ENCODE results near the gene MEIG1. TPM values are rescaled to one million over a fixed set of nuclear protein-coding genes. Genes with fewer than 3 reads are reported as not detected.
"Not testable (repeated sequence)": the region's sequence is repeated elsewhere in the genome, so short reads cannot be mapped to it uniquely, and the experiment has no call there.

Gene MEIG1
- polyA plus RNA-seq, 1 donor from 2014 or later, result 2.0 TPM

DNA sequence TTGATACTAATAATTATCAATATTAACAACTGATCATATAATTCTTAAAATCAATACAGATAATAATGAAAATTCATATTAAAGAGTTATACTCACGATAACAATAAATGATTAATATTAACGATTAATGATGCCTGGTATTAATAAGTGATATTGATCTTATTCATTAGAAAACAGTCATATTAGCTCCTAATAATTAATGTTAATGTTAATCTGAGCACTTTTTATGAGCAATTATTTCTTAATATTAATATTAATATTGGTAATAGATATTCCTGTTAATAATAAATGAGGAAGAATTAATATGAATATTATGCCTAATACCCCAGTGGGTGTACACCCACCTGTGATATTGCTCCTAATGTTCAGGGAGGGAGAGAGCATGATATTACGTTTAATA lies 23.6 kb downstream of the MEIG1 start:
- no peaks in the 10 kb centered on the region for H3K36me3 ChIP-seq (ENCODE audit: insufficient read depth, low read length)
- H3K4me3 ChIP-seq (ENCODE audit: low read length), result no peak overlapping the region
- no peaks in the 10 kb centered on the region for H3K79me2 ChIP-seq (replicated peaks; ENCODE audit: insufficient read depth, low read length)
- no peaks in the 10 kb centered on the region for H4K20me1 ChIP-seq (ENCODE audit: insufficient read depth)
- no peak overlapping the region for H2AFZ ChIP-seq (ENCODE audit: low read depth, low read length)
- H3K9me2 ChIP-seq (ENCODE audit: insufficient read depth, low read length), result no peaks in the 10 kb centered on the region
- H3F3A ChIP-seq (ENCODE audit: insufficient read depth, low read length, poor library complexity, severe bottlenecking), result no peaks in the 10 kb centered on the region
- no peaks in the 10 kb centered on the region for H3K27me3 ChIP-seq (ENCODE audit: insufficient read depth, low read depth, low read length)
- no peak overlapping the region for H3K27ac ChIP-seq (ENCODE audit: low read length)
- TF ChIP-seq MXI1 (conservative IDR thresholded peaks at IDR 0.05; ENCODE audit: poor library complexity, severe bottlenecking) (no peak), SMC3 (conservative IDR thresholded peaks at IDR 0.05; ENCODE audit: poor library complexity) (no peak), EZH2 (IDR thresholded peaks at IDR 0.05; ENCODE audit: borderline replicate concordance, insufficient read depth, low read length, poor library complexity, severe bottlenecking) (no peak), RAD21 (conservative IDR thresholded peaks at IDR 0.05) (no peak), CTCF (IDR thresholded peaks at IDR 0.05; ENCODE audit: poor library complexity, severe bottlenecking) (no peak), TAF1 (IDR thresholded peaks at IDR 0.05; ENCODE audit: low read depth) (no peak), EP300 (conservative IDR thresholded peaks at IDR 0.05; ENCODE audit: poor library complexity, severe bottlenecking) (no peak), POLR2AphosphoS5 (IDR thresholded peaks at IDR 0.05) (no peak)
- TF ChIP-seq, protein P1, sequence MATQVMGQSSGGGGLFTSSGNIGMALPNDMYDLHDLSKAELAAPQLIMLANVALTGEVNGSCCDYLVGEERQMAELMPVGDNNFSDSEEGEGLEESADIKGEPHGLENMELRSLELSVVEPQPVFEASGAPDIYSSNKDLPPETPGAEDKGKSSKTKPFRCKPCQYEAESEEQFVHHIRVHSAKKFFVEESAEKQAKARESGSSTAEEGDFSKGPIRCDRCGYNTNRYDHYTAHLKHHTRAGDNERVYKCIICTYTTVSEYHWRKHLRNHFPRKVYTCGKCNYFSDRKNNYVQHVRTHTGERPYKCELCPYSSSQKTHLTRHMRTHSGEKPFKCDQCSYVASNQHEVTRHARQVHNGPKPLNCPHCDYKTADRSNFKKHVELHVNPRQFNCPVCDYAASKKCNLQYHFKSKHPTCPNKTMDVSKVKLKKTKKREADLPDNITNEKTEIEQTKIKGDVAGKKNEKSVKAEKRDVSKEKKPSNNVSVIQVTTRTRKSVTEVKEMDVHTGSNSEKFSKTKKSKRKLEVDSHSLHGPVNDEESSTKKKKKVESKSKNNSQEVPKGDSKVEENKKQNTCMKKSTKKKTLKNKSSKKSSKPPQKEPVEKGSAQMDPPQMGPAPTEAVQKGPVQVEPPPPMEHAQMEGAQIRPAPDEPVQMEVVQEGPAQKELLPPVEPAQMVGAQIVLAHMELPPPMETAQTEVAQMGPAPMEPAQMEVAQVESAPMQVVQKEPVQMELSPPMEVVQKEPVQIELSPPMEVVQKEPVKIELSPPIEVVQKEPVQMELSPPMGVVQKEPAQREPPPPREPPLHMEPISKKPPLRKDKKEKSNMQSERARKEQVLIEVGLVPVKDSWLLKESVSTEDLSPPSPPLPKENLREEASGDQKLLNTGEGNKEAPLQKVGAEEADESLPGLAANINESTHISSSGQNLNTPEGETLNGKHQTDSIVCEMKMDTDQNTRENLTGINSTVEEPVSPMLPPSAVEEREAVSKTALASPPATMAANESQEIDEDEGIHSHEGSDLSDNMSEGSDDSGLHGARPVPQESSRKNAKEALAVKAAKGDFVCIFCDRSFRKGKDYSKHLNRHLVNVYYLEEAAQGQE (IDR thresholded peaks at IDR 0.05; ENCODE audit: borderline replicate concordance), result no peak
- no peaks in the 10 kb centered on the region for H3K9me3 ChIP-seq (ENCODE audit: low read length)
- no peak overlapping the region for H3K9ac ChIP-seq (ENCODE audit: low read length)
- no peak overlapping the region for H3K4me2 ChIP-seq (ENCODE audit: low read length)

GRCh38 chr10:14989552-14989951 lies 30.4 kb downstream of the MEIG1 start:
- H3F3A ChIP-seq (ENCODE audit: insufficient read depth, low read length, poor library complexity, severe bottlenecking); H3K4me2 ChIP-seq (ENCODE audit: low read length): not testable (repeated sequence)

DNA sequence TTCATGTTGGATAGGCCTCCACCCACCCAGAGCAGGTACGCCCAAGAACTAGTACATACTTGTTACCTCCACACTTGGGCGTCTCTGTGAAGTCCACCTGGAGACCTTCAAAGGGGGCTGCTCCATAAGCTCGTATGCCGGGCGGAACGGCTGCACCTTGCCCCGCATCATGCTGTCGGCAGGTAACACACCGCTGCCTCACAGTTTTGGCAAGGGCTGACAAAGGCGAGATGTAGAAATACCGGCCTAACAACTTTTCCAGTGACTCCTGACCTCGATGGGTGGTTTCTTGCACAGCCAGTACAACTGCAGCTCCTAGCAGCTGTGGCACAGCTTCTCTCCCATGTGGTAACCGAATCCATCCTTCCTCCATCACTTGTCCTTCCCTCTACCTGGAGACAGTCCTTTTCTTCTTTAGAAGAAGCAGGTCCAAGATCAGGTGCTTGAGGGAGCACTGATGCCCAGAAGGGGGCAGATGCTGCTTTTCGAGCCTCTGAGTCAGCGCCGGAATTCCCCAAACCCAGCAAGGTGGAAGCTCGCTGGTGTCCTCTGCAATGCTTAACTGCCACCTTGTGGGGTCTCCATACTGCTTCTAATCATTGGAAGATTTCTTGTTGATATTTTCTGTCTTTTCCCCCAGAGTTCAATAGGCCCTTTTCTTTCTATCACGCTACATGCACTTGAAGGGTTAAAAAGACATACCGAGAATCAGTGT lies 32.0 kb downstream of the MEIG1 start:
- H3F3A ChIP-seq (ENCODE audit: insufficient read depth, low read length, poor library complexity, severe bottlenecking); H3K9me3 ChIP-seq (ENCODE audit: low read length); H3K36me3 ChIP-seq (ENCODE audit: insufficient read depth, low read length); H3K9me2 ChIP-seq (ENCODE audit: insufficient read depth, low read length); H3K27ac ChIP-seq (ENCODE audit: low read length); H3K27me3 ChIP-seq (ENCODE audit: insufficient read depth, low read depth, low read length); H3K4me2 ChIP-seq (ENCODE audit: low read length); H2AFZ ChIP-seq (ENCODE audit: low read depth, low read length); H3K79me2 ChIP-seq (replicated peaks; ENCODE audit: insufficient read depth, low read length); H3K4me3 ChIP-seq (ENCODE audit: low read length); H4K20me1 ChIP-seq (ENCODE audit: insufficient read depth); H3K9ac ChIP-seq (ENCODE audit: low read length): not testable (repeated sequence)

More at GRCh38 chr10:14989552-14989951, 30.4 kb downstream of the MEIG1 start:
- not testable (repeated sequence) for H3K27ac ChIP-seq (ENCODE audit: low read length); H3K79me2 ChIP-seq (replicated peaks; ENCODE audit: insufficient read depth, low read length); H4K20me1 ChIP-seq (ENCODE audit: insufficient read depth); H3K9me3 ChIP-seq (ENCODE audit: low read length); H3K4me3 ChIP-seq (ENCODE audit: low read length); H2AFZ ChIP-seq (ENCODE audit: low read depth, low read length); H3K9ac ChIP-seq (ENCODE audit: low read length); H3K36me3 ChIP-seq (ENCODE audit: insufficient read depth, low read length); H3K9me2 ChIP-seq (ENCODE audit: insufficient read depth, low read length); H3K27me3 ChIP-seq (ENCODE audit: insufficient read depth, low read depth, low read length)

GRCh38 chr10:14992336-14992735 lies 33.1 kb downstream of the MEIG1 start:
- not testable (repeated sequence) for H3K4me3 ChIP-seq (ENCODE audit: low read length); H3K4me2 ChIP-seq (ENCODE audit: low read length)

More at GRCh38 chr10:14992336-14992735, 33.1 kb downstream of the MEIG1 start:
- not testable (repeated sequence) for H3K36me3 ChIP-seq (ENCODE audit: insufficient read depth, low read length); H4K20me1 ChIP-seq (ENCODE audit: insufficient read depth); H3F3A ChIP-seq (ENCODE audit: insufficient read depth, low read length, poor library complexity, severe bottlenecking); H3K9me2 ChIP-seq (ENCODE audit: insufficient read depth, low read length); H3K9me3 ChIP-seq (ENCODE audit: low read length); H3K27me3 ChIP-seq (ENCODE audit: insufficient read depth, low read depth, low read length); H3K79me2 ChIP-seq (replicated peaks; ENCODE audit: insufficient read depth, low read length); H3K9ac ChIP-seq (ENCODE audit: low read length); H3K27ac ChIP-seq (ENCODE audit: low read length); H2AFZ ChIP-seq (ENCODE audit: low read depth, low read length)
